ENCODE results near the gene AHCYL2.

DNA sequence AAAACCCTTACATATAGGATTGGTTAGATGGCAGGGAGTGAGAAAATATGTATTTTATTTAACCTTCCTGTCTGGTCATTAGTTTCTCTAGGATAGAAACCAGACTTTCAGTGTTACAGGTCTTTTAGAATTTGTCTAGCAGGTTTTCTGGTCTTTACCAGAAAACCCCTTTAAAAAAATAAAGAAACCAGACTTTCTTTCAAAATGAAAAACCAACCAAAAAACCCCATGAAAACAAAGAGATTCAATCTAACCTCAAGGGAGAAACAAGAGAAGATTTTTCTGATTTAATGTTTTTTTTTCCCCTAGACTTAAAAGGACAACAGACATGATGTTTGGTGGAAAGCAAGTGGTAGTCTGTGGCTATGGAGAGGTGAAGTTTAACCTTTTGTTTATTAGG lies 180.7 kb downstream of the AHCYL2 start:
- TF ChIP-seq, protein P1, sequence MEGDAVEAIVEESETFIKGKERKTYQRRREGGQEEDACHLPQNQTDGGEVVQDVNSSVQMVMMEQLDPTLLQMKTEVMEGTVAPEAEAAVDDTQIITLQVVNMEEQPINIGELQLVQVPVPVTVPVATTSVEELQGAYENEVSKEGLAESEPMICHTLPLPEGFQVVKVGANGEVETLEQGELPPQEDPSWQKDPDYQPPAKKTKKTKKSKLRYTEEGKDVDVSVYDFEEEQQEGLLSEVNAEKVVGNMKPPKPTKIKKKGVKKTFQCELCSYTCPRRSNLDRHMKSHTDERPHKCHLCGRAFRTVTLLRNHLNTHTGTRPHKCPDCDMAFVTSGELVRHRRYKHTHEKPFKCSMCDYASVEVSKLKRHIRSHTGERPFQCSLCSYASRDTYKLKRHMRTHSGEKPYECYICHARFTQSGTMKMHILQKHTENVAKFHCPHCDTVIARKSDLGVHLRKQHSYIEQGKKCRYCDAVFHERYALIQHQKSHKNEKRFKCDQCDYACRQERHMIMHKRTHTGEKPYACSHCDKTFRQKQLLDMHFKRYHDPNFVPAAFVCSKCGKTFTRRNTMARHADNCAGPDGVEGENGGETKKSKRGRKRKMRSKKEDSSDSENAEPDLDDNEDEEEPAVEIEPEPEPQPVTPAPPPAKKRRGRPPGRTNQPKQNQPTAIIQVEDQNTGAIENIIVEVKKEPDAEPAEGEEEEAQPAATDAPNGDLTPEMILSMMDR (IDR thresholded peaks at IDR 0.05 in 4 of 5, conservative IDR thresholded peaks at IDR 0.05 in 1 of 5), result no peak
- no peak for TF ChIP-seq POLR2A (IDR thresholded peaks at IDR 0.05)

Measured in gastrocnemius medialis (tissue), 4 donors.